K562 (cell line): ENCODE measurements around the gene ZNF598. TPM values are rescaled to one million over a fixed set of nuclear protein-coding genes. Genes with fewer than 3 reads are reported as not detected.

Experiments
- ATAC-seq: fragments of 200-7000 bp; cut with Tn5 transposase; 3 replicates; pipeline ENCODE4 v1.9.1; 2020; ENCODE audit warnings: moderate library complexity
- BruUV-seq: library from RNA; stranded (reverse); fragments of 400-500 nt; replicated peaks from 2 replicates; lab custom pipeline; 2021; lab: Mats Ljungman, UMichigan
- CTCF ChIA-PET: fragments of 300-600 bp; formaldehyde crosslinking; extraction: SDS; loops from one replicate; lab custom pipeline; 2021; ENCODE audit warnings: low intra/inter-chr PET ratio; lab: Yijun Ruan, JAX
- POLR2A ChIA-PET: fragments of 300-600, 350-650 bp; sonication (Branson Sonifier 250); formaldehyde crosslinking; extraction: SDS; loops from one replicate; lab custom pipeline; 2021; ENCODE audit warnings: antibody characterized with exemption, inconsistent platforms; lab: Yijun Ruan, JAX
- DNase-seq, 4 experiments: peaks; one replicate each; pipeline versions ENCODE4 v3.0.0 to v3.0.0-alpha.2; 2011 to 2018; ENCODE audit warnings: low spot score in 3 of 4, mixed read lengths in 3 of 4; ENCODE audit errors: extremely low read depth in 1 of 4
- FAIRE-seq: peaks from 2 replicates; lab custom pipeline; 2011; peaks lifted over from hg19 to GRCh38; lab: Jason Lieb, UNC
- H2AFZ ChIP-seq: 2 replicates; pipeline ENCODE4 v1.6.0; 2011; ENCODE audit warnings: low read depth, low read length, control low read depth, inconsistent platforms
- H3K27ac ChIP-seq: fragments of 200-600 bp; 3 replicates; pipeline ENCODE4 v1.8.0; 2011; ENCODE audit warnings: low read depth, mild to moderate bottlenecking, control low read depth, inconsistent platforms, low read length, moderate library complexity, mixed read lengths; ENCODE audit errors: extremely low read depth
- H3K27me3 ChIP-seq, 2 experiments: fragments of 300-600 bp in 1 of 2; 2 replicates in 1 of 2; 3 replicates in 1 of 2; pipeline versions ENCODE4 v1.6.0 to v1.8.0; 2011; ENCODE audit warnings: inconsistent platforms in 2 of 2, low read length in 2 of 2, mild to moderate bottlenecking in 1 of 2, mixed read lengths in 1 of 2, moderate library complexity in 1 of 2; ENCODE audit not compliant: control insufficient read depth in 2 of 2, insufficient read depth in 2 of 2
- H3K36me3 ChIP-seq: fragments of 300-600 bp; 3 replicates; pipeline ENCODE4 v1.8.0; 2011; ENCODE audit warnings: mild to moderate bottlenecking, low read length, inconsistent platforms; ENCODE audit not compliant: control insufficient read depth, insufficient read depth
- H3K4me1 ChIP-seq, 2 experiments: fragments of 200-600 bp in 1 of 2; replicated peaks in 1 of 2; 2 replicates in 1 of 2; 3 replicates in 1 of 2; pipeline versions ENCODE4 v1.5.1 to v1.8.0; 2011; ENCODE audit warnings: inconsistent platforms in 2 of 2, low read length in 2 of 2, mild to moderate bottlenecking in 1 of 2, mixed read lengths in 1 of 2, moderate library complexity in 1 of 2; ENCODE audit not compliant: control insufficient read depth in 2 of 2, insufficient read depth in 2 of 2
- H3K4me2 ChIP-seq: 2 replicates; pipeline ENCODE4 v1.6.1; 2011; ENCODE audit warnings: low read length, control low read depth, inconsistent platforms, mixed read lengths; ENCODE audit not compliant: insufficient read depth
- H3K4me3 ChIP-seq: fragments of 200-600 bp; sonication (generic), shearing (Covaris generic); 2 replicates; pipeline ENCODE4 v1.5.1; 2016; ENCODE audit warnings: control low read depth, inconsistent platforms
- H3K79me2 ChIP-seq: fragments of 200-600 bp; 3 replicates; pipeline ENCODE4 v1.8.0; 2011; ENCODE audit warnings: low read length, inconsistent platforms; ENCODE audit not compliant: control insufficient read depth, insufficient read depth
- H3K9ac ChIP-seq, 2 experiments: 2 replicates each; pipeline versions ENCODE4 v1.6.0 to v1.6.1; 2011; ENCODE audit warnings: low read depth in 2 of 2, low read length in 2 of 2, control low read depth in 1 of 2, inconsistent platforms in 1 of 2, mild to moderate bottlenecking in 1 of 2, mixed read lengths in 1 of 2; ENCODE audit not compliant: insufficient read depth in 1 of 2
- H3K9me1 ChIP-seq: one replicate; pipeline ENCODE4 v1.6.0; 2011; ENCODE audit warnings: inconsistent platforms, mild to moderate bottlenecking, low read length, moderate library complexity; ENCODE audit not compliant: control insufficient read depth, insufficient read depth
- H3K9me3 ChIP-seq: replicated peaks from 2 replicates; pipeline ENCODE4 v1.5.1; 2011; ENCODE audit warnings: low read depth, low read length, inconsistent platforms; ENCODE audit not compliant: control insufficient read depth, insufficient read depth
- H4K20me1 ChIP-seq: replicated peaks from 2 replicates; pipeline ENCODE4 v1.6.1; 2011; ENCODE audit warnings: low read length, inconsistent platforms, mixed read lengths; ENCODE audit not compliant: control insufficient read depth, insufficient read depth
- BRD9 ChIP-seq: fragments of 450-650 bp; IDR thresholded peaks from 2 replicates; pipeline ENCODE4 v1.6.1; 2018; ENCODE audit warnings: low read depth; ENCODE audit not compliant: partially characterized antibody
- LARP7 ChIP-seq: fragments of 450-650 bp; IDR thresholded peaks from 2 replicates; pipeline ENCODE4 v1.6.1; 2016
- NFE2L1 ChIP-seq: fragments of 450-650 bp; IDR thresholded peaks from 2 replicates; pipeline ENCODE4 v1.6.1; 2016; ENCODE audit warnings: missing genetic modification characterization, low read depth, mild to moderate bottlenecking, missing compliant biosample characterization, moderate library complexity, borderline replicate concordance
- NFXL1 ChIP-seq: fragments of 450-650 bp; formaldehyde crosslinking; IDR thresholded peaks from 2 replicates; pipeline ENCODE4 v1.4.0; 2021; ENCODE audit warnings: mild to moderate bottlenecking
- NFYB ChIP-seq: IDR thresholded peaks from 2 replicates; pipeline ENCODE4 v1.6.1; 2011; ENCODE audit warnings: mild to moderate bottlenecking, moderate library complexity; ENCODE audit not compliant: insufficient read length; ENCODE audit errors: extremely low read depth
- POLR2AphosphoS2 ChIP-seq: IDR thresholded peaks from 2 replicates; pipeline ENCODE4 v1.6.1; 2012; ENCODE audit warnings: low read length, improper control_type of control experiment
- PTBP1 ChIP-seq: fragments of 200-400 bp; formaldehyde crosslinking; IDR thresholded peaks from 2 replicates; pipeline ENCODE4 v1.6.1; 2017; ENCODE audit warnings: low read depth, low read length
- RCOR1 ChIP-seq, 2 experiments: IDR thresholded peaks; 2 replicates each; pipeline ENCODE4 v1.6.1; 2012; ENCODE audit warnings: low read depth in 2 of 2, low read length in 2 of 2, borderline replicate concordance in 1 of 2, improper control_type of control experiment in 1 of 2
- SETDB1 ChIP-seq: IDR thresholded peaks from one replicate; pipeline ENCODE4 v1.6.1; 2012; ENCODE audit warnings: low read length, control low read depth, inconsistent platforms
- SNIP1 ChIP-seq: fragments of 450-650 bp; IDR thresholded peaks from 2 replicates; pipeline ENCODE4 v1.7.1; 2017; ENCODE audit warnings: low read depth, mild to moderate bottlenecking
- TAF15 ChIP-seq: fragments of 200-400 bp; formaldehyde crosslinking; IDR thresholded peaks from 2 replicates; pipeline ENCODE4 v1.6.1; 2017; ENCODE audit warnings: mild to moderate bottlenecking, low read depth, low read length, moderate library complexity
- THRAP3 ChIP-seq: fragments of 450-650 bp; IDR thresholded peaks from 2 replicates; pipeline ENCODE4 v1.6.1; 2016; ENCODE audit warnings: mild to moderate bottlenecking, inconsistent platforms, borderline replicate concordance
- USF2 ChIP-seq: sonication (generic); formaldehyde crosslinking; IDR thresholded peaks from 2 replicates; pipeline ENCODE4 v1.5.0; 2020; ENCODE audit warnings: missing genetic modification reagents
- XRCC5 ChIP-seq: fragments of 200-400 bp; formaldehyde crosslinking; IDR thresholded peaks from 2 replicates; pipeline ENCODE4 v1.6.1; 2017; ENCODE audit warnings: low read depth, mild to moderate bottlenecking, low read length
- ZC3H11A ChIP-seq: IDR thresholded peaks from 2 replicates; pipeline ENCODE4 v1.6.1; 2012; ENCODE audit warnings: low read depth, low read length, improper control_type of control experiment
- ZNF165 ChIP-seq: fragments of 250-450 bp; sonication (Bioruptor Pico); IDR thresholded peaks from 2 replicates; pipeline ENCODE4 v1.4.0; 2020; ENCODE audit warnings: borderline replicate concordance
- WGBS: fragments of 100-300 bp; shearing (Covaris generic); methylation state at CpG from one replicate; pipeline ENCODE4 v1.1.6; 2016; ENCODE audit warnings: low coverage, mixed read lengths; ENCODE audit not compliant: insufficient coverage; ENCODE audit errors: missing lambda C conversion rate; 5-methylcytosine and 5-hydroxymethylcytosine counted together
- in situ Hi-C: fragments of 300-500 bp; cut with MboI; formaldehyde crosslinking; loops from 4 replicates; pipeline ENCODE4 v1.15.0; 2018; ENCODE audit warnings: inconsistent platforms, mixed read lengths
- intact Hi-C: fragments of 100-400 bp; cut with micrococcal nuclease; formaldehyde crosslinking; loops from 2 replicates; pipeline ENCODE4 v1.14.2; 2022
- polyA plus RNA-seq, 8 experiments: library from polyadenylated mRNA; depleted of rRNA in 4 of 8; stranded (reverse) in 5 of 8; unstranded in 3 of 8; fragments of >200 nt; fragmentation: Nextera tagmentation in 2 of 8; fragmentation: Illumina TruSeq in 1 of 8; extraction: Ambion mirVana in 2 of 8; extraction: Trizol in 1 of 8; gene quantifications; 2 replicates each; pipeline versions ENCODE4 v1.2.1 to v1.2.3, GENCODE V29; 2011 to 2014; ENCODE audit warnings: inconsistent platforms in 1 of 8, missing spikeins in 1 of 8
- total RNA-seq, 7 experiments: library from RNA; depleted of rRNA in 6 of 7; stranded (reverse); fragments of >200 nt in 6 of 7; fragmentation: Illumina TruSeq in 2 of 7; extraction: Trizol in 2 of 7; gene quantifications; 2 replicates each; pipeline versions ENCODE4 v1.2.1 to v1.2.3, GENCODE V29; 2011 to 2021; ENCODE audit warnings: low replicate concordance in 1 of 7
- TF ChIP-seq, protein P1 (sequence below): IDR thresholded peaks from 3 replicates; pipeline ENCODE4 v1.6.1; 2011; ENCODE audit warnings: borderline replicate concordance, mild to moderate bottlenecking; ENCODE audit not compliant: insufficient read length, insufficient read depth
- TF ChIP-seq, protein P2 (sequence below): sonication (generic); formaldehyde crosslinking; IDR thresholded peaks from 2 replicates; pipeline ENCODE4 v1.8.0; 2022; ENCODE audit warnings: missing genetic modification reagents, mild to moderate bottlenecking, moderate library complexity, borderline replicate concordance

ZNF598 gene
- total and polyA plus RNA-seq, 9 of the 15 experiments (the other 6 are each of a cell fraction or from before 2014, with no cell fraction given) = 0.11 to 115 (median 29.6) TPM

DNA sequence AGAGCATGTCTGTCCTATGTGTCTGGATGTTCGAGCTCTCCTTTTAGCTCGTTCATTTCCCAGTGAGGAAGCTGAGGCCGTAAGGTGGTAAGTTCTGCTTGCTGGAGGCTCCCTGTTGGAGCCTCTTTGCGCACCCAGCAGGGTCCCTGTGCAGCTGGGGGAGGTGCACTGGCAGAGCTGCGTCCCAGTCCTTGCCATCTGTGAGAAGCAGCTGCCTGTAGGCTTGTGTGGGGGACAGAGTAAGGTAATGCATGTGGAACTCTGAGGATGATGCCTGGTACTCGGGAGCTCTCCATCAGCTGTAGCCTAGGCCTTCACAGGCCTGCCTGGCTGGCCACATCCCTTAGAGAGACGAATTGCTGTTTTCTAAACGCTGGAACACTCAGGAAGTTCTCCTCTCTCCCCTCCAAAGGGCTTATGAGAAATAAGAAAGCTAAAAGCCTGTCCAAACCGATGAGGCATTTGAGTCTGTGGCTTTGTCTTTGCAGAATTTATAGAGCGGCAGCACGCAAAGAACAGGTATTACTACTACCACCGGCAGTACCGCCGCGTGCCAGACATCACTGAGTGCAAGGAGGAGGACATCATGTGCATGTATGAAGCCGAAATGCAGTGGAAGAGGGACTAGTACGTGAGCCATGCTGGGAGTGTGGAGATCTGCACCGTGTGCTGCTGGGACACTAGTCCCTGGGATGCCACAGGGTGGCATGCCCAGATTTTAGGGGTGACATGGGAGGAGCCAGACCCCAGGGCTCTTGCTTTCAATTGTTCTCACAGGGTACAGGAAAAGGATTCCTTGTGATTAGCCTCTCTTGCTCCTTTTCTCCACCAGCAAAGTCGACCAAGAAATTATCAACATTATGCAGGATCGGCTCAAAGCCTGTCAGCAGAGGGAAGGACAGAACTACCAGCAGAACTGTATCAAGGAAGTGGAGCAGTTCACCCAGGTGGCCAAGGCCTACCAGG, 48.7 kb downstream of the ZNF598 start:
- in situ Hi-C loops = no loop called here
- BruUV-seq = TSS peak; percentile 35
- Histone ChIP-seq H3K4me3 (peak overlapping the region; percentile 65), H3K9me1 (no peaks in the 10 kb centered on the region), H3K27me3 (no peaks in the 10 kb centered on the region), H4K20me1 (peaks cover 35% of the 10 kb centered on the region), H3K79me2 (peaks cover 67% of the 10 kb centered on the region), H2AFZ (no peak overlapping the region), H3K4me2 (peak overlapping the region; percentile 100), H3K36me3 (peaks cover 38% of the 10 kb centered on the region), H3K4me1 (peaks cover 8 to 49% of the 10 kb centered on the region in 2 experiments; a peak in 4 of 5 replicates), H3K27ac (peak overlapping the region; percentile 83), H3K9me3 (no peaks in the 10 kb centered on the region), H3K9ac (peak overlapping the region; percentile 75 to 94)
- peak; percentile 53 for ATAC-seq
- DNase-seq = peak in 1 of 4 experiments; percentile 75
- ChIA-PET CTCF (interaction anchor here (0.6 kb wide), 1 partner anchor 1722 kb away, joined by 3 read pairs; no protein-coding TSS in a partner anchor), POLR2A (interaction anchor here (0.6 to 3.0 kb wide), 17 partner anchors 9 to 1586 kb away, joined by 3 to 13 read pairs (median 3); partner anchors contain the start of genes EME2, MRPS34, MSRB1 and NUBP2)
- intact Hi-C loops = no loop called here
- peak; percentile 81 for FAIRE-seq
- 4% methylated on average over 19 of the region's 20 CpGs for WGBS
- TF ChIP-seq ZC3H11A (no peak), SNIP1 (no peak), NFE2L1 (tag) (no peak), PTBP1 (0 out of 2 replicates have a peak, but pooled peaks have one; percentile 39), RCOR1 (IDR thresholded peaks at IDR 0.05; ENCODE audit: borderline replicate concordance in 1 of 2, low read depth in 2 of 2, low read length in 2 of 2) (no peak), XRCC5 (peak; percentile 60; the same call in 1 of the 2 replicates), THRAP3 (peak; percentile 90), ZNF165 (CRISPR knock-in tag) (no peak), TAF15 (no peak), LARP7 (no peak), BRD9 (no peak), USF2 (CRISPR knock-in tag) (no peak), NFYB (no peak), NFXL1 (peak; percentile 71; the same call in 1 of the 2 replicates), SETDB1 (no peak), POLR2AphosphoS2 (peak; percentile 99)
- TF ChIP-seq, protein P1, sequence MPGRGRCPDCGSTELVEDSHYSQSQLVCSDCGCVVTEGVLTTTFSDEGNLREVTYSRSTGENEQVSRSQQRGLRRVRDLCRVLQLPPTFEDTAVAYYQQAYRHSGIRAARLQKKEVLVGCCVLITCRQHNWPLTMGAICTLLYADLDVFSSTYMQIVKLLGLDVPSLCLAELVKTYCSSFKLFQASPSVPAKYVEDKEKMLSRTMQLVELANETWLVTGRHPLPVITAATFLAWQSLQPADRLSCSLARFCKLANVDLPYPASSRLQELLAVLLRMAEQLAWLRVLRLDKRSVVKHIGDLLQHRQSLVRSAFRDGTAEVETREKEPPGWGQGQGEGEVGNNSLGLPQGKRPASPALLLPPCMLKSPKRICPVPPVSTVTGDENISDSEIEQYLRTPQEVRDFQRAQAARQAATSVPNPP = no peak
- TF ChIP-seq, protein P2, sequence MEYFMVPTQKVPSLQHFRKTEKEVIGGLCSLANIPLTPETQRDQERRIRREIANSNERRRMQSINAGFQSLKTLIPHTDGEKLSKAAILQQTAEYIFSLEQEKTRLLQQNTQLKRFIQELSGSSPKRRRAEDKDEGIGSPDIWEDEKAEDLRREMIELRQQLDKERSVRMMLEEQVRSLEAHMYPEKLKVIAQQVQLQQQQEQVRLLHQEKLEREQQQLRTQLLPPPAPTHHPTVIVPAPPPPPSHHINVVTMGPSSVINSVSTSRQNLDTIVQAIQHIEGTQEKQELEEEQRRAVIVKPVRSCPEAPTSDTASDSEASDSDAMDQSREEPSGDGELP (CRISPR knock-in tag) = peak; percentile 70
